Skeletal muscle satellite cell (primary cell): Measurements from ENCODE around the gene FRG2C.
"Not testable (repeated sequence)": the region's sequence is repeated elsewhere in the genome, so short reads cannot be mapped to it uniquely, and the experiment has no call there.

Experiments
- H3K27me3 ChIP-seq: 2 replicates; pipeline ENCODE4 v1.7.0; 2013; ENCODE audit warnings: low read length; ENCODE audit not compliant: control insufficient read depth, insufficient read depth
- H3K36me3 ChIP-seq: 2 replicates; pipeline ENCODE4 v1.7.0; 2013; ENCODE audit warnings: mild to moderate bottlenecking, control low read depth, low read length; ENCODE audit not compliant: insufficient read depth
- H3K4me1 ChIP-seq: 2 replicates; pipeline ENCODE4 v1.7.0; 2013; ENCODE audit warnings: low read length; ENCODE audit not compliant: control insufficient read depth, insufficient read depth
- H3K4me2 ChIP-seq: 2 replicates; pipeline ENCODE4 v1.7.0; 2013; ENCODE audit warnings: mild to moderate bottlenecking, low read length
- H3K4me3 ChIP-seq: 2 replicates; pipeline ENCODE4 v1.7.0; 2013; ENCODE audit warnings: low read length
- H3K9ac ChIP-seq: 2 replicates; pipeline ENCODE4 v1.7.0; 2013; ENCODE audit warnings: mild to moderate bottlenecking, low read depth, low read length, moderate library complexity
- H3K9me3 ChIP-seq: replicated peaks from 2 replicates; pipeline ENCODE4 v1.7.0; 2013; ENCODE audit warnings: mild to moderate bottlenecking, control low read depth, low read length

Gene FRG2C

DNA sequence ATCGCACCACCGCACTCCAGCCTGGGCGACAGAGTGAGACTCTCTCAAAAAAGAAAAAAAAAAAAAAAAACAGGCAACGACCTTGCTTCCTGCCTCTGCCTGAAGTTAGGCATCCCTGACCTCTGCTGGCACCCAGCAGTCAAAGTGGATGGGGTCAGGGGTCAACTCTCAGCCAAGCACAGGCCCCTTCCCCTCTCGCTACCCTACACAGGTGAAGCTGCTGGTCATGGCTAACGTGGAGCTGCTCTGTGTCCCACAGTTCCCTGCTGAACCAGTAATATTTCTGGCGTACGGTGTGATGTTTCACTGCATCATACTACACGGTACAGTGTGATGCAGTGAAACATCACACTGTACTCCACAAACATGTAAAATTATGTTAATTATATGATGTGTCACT lies 13.9 kb upstream of the FRG2C start:
- Histone ChIP-seq H3K27me3 (peaks cover 3% of the 10 kb centered on the region), H3K4me1 (no peaks in the 10 kb centered on the region), H3K9me3 (no peaks in the 10 kb centered on the region), H3K4me3 (no peak overlapping the region), H3K9ac (no peak overlapping the region), H3K36me3 (no peaks in the 10 kb centered on the region), H3K4me2 (no peak overlapping the region)

DNA sequence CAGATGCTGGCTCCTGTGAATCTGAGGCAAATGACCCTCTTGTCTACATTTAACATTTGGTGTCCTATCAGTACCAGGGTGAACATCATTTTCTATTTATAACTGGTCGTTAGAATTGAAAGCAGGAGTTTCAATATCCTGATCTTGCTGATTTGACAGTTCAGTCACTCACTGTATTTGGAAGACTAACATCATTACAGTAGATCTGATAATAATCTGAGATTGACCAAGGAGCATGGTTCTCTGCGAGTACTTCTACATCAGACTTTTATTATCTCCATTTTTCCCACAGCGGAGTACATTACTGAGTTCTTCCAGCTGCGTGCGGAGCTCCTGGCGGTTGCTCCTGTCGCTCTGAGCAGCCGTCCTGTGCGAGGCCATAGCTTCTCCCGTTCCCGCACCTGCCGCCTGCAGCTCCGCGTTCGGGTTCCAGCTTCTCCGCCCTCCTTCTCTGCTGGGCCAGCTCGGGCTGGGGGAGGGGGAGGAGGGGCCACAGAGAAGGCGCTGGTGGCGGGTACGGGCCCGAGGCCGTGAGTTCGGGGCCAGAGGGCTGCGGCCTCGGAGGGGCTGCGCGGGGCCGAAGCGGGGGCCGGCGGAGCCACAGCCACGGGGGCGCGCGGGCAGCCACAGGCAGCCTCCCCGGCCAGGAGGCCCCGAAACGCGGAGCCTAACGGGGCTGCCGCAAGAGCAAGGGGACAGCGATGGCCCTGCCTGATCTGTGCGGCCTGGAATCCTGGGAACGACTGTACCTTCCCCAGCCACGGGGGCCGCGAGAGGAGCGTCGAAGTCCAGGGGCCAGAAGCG lies 8.8 kb upstream of the FRG2C start:
- H3K9me3 ChIP-seq, H3K4me3 ChIP-seq, H3K4me1 ChIP-seq, H3K4me2 ChIP-seq, H3K9ac ChIP-seq, H3K36me3 ChIP-seq: not testable (repeated sequence)
- peaks cover 18% of the 10 kb centered on the region for H3K27me3 ChIP-seq

DNA sequence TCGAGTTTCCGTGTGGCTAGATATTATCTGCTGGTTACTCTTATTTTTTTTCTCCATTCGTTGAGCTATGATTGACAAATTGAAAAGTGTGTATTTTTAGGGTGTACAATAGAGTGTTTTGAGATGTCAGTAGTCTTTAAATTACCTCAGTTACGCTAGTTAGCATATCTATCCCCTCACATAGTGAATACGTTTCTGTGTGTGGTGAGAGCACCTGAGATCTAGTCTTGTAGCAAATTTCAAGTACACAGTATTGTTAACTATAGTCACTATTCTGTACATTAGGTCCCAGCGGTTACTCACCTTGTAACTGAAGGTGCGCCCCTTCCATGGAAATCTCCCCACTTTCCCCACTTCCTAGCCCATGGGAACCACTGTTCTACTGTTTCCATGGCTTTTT lies 8.2 kb upstream of the FRG2C start:
- H3K9ac ChIP-seq, H3K4me2 ChIP-seq, H3K36me3 ChIP-seq, H3K9me3 ChIP-seq, H3K4me3 ChIP-seq, H3K4me1 ChIP-seq: not testable (repeated sequence)
- peaks cover 18% of the 10 kb centered on the region for H3K27me3 ChIP-seq

DNA sequence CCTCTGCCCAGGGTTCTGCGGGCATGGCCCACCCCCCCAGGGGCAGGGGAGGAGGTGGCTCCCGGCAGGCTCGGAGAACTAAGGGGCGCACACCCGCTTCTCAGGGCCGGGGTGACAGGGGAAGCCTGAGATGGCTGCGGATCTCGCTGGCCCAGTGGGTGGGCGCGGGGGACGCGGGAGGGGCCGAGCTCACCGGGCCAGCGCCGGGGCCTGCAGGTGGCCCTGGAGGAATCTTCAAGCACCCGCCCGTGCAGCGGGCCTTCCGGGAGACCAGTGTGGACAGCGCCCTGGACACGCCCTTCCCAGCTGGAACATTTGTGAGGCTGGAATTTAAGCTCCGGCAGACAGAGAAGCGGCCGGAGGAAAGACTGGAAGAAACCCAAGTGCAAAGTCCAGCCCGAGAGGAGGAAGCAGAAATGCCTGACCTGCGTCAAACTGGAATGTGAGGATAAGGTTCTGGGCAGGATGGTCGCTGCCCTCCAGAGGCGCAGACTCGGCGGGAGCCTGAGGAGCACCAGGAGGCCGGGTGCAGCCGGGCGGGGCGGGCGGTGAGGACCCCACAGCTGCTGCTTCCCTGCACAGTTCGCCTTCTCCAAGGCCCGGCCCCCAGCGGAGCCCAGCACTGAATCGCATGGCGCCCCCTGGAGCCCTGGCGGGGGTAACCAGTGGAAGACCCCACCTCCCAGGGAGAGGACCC lies 5.6 kb upstream of the FRG2C start:
- H3K4me1 ChIP-seq, H3K36me3 ChIP-seq, H3K9me3 ChIP-seq, H3K9ac ChIP-seq: not testable (repeated sequence)
- Histone ChIP-seq H3K4me2 (peak overlapping the region; percentile 78), H3K27me3 (peaks cover 18% of the 10 kb centered on the region), H3K4me3 (peak overlapping the region; percentile 61)

DNA sequence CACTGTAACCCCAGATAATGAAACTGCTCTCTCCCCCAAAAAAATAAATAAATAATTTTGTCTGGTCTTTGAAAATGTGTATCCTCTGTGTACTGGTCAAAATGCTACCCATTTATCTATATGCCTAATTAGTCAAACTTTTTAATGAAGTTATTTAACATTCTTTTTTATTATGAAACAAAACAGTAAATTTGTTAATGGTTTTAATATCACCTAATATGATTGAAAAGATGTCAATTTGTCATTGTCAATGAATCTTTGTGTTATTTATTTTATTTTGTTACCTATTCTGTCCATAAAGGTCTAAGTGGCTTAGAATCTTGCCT lies 5.1 kb upstream of the FRG2C start:
- not testable (repeated sequence) for H3K9ac ChIP-seq, H3K4me3 ChIP-seq
- peaks cover 18% of the 10 kb centered on the region for H3K27me3 ChIP-seq

DNA sequence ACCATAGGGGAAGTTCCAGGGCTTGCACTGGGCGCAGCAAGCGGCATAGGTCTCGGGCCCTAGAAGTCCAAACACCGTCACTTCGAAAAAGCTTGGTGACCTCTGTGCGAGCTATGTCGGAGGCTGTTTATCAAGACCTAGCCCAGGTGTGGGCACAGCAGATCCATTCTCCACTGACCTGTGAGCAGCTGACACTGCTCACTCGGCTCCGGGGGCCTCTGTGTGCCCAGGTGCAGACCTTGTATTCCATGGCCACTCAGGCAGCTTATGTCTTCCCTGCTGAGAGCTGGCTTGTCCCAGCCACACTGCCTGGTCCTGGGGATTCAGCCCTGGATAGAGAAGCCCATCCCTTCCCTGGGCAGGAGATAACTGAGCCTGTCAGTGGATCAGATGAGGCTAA lies 1.5 kb downstream of the FRG2C start:
- H3K9ac ChIP-seq, H3K4me3 ChIP-seq, H3K36me3 ChIP-seq, H3K4me1 ChIP-seq, H3K4me2 ChIP-seq: not testable (repeated sequence)
- H3K9me3 ChIP-seq = peaks cover 12% of the 10 kb centered on the region
- H3K27me3 ChIP-seq = peaks cover 14% of the 10 kb centered on the region

More for the DNA sequence above, 5.1 kb upstream of the FRG2C start:
- H3K4me1 ChIP-seq, H3K36me3 ChIP-seq, H3K9me3 ChIP-seq: not testable (repeated sequence)
- peak overlapping the region; percentile 78 for H3K4me2 ChIP-seq

DNA sequence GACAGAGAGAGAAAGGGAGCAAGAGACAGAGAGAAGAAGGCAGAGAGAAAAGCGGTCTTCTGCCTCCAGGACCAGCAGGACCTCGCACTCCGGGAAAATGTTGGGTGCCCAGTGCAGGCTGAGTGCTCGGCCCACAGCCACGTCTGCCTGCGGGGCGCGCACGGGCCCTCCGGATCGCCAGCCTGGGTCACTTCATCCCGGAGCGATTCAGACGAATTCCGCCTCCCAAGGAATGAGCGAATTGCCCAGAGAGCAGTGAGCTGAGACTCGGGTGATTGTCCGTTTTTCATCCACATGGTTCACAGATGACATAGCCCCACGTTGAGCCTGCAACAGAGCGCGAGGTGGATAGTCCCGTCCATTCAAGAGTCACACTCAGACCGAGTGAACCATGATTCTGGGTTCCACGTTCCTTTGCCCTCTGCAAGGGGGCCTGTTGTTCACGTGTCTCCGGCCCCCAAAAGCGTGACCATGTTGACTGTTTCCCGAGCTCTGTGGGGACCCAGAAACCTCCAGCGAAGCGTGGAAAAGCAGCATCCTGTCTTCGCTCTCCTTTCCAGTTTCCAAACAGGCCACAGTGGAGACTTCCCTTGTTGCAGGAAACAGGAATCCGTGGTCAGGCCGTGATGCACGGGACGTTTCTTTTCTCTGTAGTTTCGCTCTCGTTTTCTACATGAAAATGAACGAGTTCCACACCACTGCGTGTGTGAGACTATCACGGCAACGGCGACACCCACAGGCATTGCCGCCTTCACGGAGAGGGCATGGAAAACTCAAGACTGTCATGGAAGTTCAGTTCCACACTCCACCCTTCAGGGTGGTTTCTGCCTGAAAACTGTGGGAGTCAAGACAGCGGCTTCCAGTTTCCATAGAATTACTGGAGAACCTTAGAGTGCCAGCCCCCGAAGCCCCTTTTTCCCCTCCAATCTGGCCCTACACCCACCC lies 3.9 kb downstream of the FRG2C start:
- not testable (repeated sequence) for H3K36me3 ChIP-seq, H3K9ac ChIP-seq, H3K4me1 ChIP-seq, H3K4me3 ChIP-seq
- Histone ChIP-seq H3K27me3 (peaks cover 23% of the 10 kb centered on the region), H3K4me2 (peak overlapping the region; percentile 90), H3K9me3 (peaks cover 12% of the 10 kb centered on the region)

DNA sequence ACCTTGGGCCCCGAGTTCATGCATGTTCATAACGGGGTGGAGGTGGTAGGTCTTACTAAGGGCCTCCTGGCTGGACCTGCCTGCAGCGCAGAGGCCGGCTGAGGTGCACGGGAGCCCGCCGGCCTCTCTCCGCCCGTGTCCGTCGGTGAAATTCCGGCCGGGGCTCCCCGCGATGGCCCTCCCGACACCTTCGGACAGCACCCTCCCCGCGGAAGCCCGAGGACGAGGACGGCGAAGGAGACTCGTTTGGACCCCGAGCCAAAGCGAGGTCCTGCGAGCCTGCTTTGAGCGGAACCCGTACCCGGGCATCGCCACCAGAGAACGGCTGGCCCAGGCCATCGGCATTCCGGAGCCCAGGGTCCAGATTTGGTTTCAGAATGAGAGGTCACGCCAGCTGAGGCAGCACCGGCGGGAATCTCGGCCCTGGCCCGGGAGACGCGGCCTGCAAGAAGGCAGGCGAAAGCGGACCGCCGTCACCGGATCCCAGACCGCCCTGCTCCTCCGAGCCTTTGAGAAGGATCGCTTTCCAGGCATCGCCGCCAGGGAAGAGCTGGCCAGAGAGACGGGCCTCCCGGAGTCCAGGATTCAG lies 4.7 kb downstream of the FRG2C start:
- Histone ChIP-seq H3K9me3 (peaks cover 12% of the 10 kb centered on the region), H3K27me3 (peaks cover 23% of the 10 kb centered on the region), H3K4me2 (peak overlapping the region; percentile 90), H3K9ac (peak overlapping the region; percentile 22), H3K4me3 (peak overlapping the region; percentile 56)
- H3K4me1 ChIP-seq, H3K36me3 ChIP-seq: not testable (repeated sequence)

DNA sequence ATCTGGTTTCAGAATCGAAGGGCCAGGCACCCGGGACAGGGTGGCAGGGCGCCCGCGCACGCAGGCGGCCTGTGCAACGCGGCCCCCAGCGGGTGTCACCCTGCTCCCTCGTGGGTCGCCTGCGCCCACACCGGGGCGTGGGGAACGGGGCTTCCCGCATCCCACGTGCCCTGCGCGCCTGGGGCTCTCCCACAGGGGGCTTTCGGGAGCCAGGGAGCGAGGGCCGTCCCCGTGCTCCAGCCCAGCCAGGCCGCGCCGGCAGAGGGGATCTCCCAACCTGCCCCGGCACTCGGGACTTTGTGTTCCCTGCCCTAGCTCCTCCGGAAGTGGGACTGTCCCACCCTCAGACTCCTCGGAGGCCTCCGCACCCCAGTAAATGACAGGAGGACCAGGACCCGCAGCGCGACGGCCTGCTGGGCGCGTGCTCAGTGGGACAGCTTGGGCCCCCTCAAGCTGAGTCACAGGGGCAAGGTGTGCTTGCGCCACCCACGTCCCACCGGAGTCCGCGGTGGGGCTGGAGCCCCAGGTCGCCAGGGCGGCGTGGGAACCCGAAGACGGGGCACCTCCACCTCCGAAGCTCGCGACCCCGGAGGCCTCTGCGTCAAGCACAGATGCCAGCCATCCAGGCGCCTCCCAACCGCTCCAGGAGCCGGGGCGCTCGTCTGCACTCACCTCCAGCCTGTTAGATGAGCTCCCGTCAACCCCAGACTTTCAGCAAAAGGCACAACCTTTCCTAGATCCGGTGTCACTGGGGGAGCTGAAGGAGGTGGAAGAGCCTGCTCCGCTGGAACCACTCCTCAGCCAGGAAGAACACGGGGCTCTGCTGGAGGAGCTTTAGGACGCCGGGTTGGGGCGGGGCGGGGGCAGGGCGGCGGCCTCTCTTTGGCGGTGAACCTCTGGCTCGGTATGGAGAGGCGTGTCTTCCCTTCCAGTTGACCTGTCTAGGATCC lies 5.5 kb downstream of the FRG2C start:
- peak overlapping the region; percentile 56 for H3K4me3 ChIP-seq
- H3K36me3 ChIP-seq, H3K4me1 ChIP-seq: not testable (repeated sequence)
- H3K27me3 ChIP-seq = peaks cover 23% of the 10 kb centered on the region
- H3K9me3 ChIP-seq = peaks cover 12% of the 10 kb centered on the region
- peak overlapping the region; percentile 90 for H3K4me2 ChIP-seq
- H3K9ac ChIP-seq = peak overlapping the region; percentile 22

DNA sequence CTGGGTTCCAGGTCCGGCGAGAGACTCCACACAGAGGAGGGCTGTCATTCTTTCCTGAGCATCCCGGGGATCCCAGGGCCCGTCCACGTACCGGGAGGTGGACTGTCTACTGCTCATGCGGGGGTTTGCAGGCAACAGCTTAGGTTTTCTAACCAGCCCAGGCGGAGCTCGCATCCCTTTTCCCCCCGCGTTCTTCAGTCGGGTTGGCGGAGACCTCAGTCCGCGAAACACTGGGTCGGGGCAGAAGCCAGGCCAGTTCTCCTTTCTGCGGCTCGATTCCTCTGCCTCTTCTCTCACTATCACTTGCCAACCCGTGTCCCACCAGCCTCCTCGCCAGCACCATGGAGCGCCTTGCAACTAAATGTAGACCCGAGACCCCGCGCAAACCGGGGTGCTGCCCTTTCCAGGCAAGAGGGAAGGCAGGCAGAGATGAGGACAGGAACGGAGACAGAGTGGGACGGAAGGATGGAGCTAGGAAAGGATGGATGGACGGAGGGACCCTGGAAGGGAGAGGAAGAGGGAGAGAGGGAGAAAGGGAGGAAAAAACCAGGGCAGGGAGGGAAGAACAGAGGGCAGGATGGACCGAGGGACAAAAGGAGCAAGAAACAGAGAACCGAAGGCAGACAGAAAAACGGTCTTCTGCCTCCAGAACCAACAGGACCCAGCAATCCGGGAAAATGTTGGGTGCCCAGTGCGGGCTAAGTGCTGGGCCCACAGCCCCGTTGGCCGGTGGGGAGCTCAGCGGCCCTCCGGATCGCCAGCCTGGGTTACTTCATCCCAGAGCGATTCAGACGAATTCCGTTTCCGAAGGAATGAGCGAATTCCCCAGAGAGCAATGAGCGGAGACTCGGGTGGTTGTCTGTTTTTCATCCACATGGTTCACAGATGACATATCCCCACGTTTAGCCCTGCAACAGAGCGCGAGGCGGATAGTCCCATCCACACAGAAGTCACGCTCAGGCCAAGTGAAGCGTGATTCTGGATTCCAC lies 6.5 kb downstream of the FRG2C start:
- H3K36me3 ChIP-seq, H3K4me1 ChIP-seq, H3K9ac ChIP-seq: not testable (repeated sequence)
- Histone ChIP-seq H3K27me3 (peaks cover 23% of the 10 kb centered on the region), H3K4me3 (peak overlapping the region; percentile 56), H3K9me3 (peaks cover 12% of the 10 kb centered on the region), H3K4me2 (peak overlapping the region; percentile 90)
